GM21526 (cell line): ENCODE measurements around the gene RBM4B.

ENCODE experiments used
- ATAC-seq: cut with Tn5 transposase; IDR thresholded peaks from one replicate; pipeline ENCODE4 v1.9.1; 2021; ENCODE audit warnings: moderate library complexity; ENCODE audit not compliant: unreplicated experiment, low FRiP score

Gene RBM4B

DNA sequence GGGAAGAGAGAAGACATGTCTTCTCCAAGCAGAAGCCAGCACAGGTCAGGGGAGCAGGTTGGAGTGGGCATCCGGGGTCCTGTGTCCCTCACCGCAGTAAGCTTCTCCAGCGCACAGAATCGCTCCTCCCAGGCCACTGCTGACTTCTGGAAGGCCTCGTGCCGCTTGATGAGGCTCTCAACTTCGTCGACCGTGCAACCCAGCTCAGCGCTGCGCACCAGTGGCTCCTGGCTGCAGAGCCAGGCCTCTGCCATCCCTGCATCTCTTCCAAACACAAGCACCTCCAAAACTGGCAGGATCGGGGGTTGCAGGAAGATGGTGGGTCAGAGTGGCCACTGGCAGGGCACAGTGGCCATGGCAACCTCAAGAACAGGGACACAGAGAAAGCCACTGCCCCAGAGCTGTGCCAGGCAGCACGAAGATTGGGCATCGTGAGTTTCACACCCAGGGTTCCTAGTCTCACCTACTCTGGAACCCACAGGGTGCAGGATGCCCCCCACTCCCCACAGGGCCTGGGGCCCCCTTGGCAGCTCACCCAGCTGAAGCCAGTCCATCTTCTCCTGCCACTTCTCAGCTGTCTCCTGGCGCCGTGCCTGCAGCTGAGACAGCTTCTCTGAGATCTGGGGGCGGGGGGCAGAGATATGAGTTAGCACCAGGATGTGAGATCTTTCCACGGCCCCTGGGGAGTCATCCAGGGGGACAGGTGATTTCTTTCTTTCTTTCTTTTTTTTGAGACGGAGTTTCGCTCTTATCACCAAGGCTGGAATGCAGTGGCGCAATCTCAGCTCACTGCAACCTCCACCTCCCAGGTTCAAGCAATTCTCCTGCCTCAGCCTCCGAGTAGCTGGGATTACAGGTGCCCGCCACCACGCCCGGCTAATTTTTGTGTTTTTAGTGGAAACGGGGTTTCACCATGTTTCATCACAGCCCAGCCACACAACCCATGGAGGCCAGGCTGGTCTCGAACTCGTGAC, 11.2 kb upstream of the RBM4B start:
- ATAC-seq: no peak

DNA sequence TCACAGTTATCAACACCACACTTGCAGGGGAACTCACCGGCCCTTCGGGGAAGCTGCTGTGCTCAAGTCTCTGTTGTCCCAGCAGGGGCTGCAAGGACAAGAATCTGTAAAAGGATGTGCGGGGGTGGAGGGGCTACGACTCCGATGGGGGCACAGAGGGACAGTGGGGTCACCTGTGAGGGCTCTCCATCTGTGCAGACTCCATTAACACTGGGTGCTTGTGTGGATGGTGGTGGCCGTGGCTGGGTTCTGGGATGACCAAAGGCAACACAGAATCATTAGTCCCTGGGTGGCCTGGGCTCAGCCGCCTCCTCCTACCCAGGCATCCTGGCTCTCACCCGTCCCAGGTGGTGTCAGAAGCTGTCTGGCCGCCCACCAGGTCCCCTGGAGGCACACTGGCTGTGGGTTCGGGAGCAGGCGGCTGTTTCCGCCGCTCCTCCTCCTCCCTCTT, 10.2 kb upstream of the RBM4B start:
- ATAC-seq: no peak

DNA sequence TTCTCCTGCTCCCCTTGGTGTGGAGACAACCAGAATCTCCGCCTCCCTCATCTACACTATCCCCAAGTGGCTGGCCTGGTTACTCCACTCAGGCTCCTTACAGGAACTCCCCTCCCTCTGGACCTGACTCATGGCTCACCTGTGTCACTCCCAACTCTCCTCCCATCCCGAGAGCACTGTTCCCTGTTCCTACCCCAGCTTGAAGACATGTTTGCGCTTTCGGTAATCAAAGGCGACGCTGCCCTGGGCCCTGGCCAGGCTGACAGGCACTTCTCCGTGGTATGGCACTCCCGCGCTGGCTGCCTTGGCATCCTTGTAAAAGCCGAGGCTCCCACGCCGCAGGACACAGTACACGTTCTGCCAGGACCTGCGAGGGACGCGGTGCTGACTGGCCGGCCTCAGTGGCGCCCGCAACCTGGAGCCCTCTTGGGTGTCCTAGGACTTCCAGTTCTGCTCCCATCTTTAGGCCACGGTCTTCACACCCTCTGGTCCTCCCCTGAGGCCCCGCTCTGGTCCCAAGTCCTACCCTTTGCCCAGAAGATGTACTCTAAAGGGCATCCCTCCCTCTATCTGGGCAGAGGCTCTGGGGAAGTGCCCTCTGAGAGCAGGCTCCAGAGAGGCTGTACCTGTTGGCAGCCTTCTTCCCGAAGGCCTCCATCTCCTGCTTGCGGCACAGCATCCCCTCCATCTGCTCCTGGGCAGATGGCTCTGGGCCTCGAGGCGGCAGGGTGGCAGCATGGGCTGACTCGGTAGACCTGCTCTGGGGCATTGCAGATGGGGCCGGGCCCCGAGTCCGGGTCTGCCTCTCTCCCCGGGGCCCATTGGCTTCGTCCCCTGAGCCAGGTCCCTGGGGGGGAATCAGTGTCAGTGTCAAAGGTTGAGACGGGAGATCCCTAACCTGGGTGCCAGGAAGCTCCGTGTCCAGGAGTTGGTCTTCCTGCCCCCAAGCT, 9.4 kb upstream of the RBM4B start:
- no peak for ATAC-seq

DNA sequence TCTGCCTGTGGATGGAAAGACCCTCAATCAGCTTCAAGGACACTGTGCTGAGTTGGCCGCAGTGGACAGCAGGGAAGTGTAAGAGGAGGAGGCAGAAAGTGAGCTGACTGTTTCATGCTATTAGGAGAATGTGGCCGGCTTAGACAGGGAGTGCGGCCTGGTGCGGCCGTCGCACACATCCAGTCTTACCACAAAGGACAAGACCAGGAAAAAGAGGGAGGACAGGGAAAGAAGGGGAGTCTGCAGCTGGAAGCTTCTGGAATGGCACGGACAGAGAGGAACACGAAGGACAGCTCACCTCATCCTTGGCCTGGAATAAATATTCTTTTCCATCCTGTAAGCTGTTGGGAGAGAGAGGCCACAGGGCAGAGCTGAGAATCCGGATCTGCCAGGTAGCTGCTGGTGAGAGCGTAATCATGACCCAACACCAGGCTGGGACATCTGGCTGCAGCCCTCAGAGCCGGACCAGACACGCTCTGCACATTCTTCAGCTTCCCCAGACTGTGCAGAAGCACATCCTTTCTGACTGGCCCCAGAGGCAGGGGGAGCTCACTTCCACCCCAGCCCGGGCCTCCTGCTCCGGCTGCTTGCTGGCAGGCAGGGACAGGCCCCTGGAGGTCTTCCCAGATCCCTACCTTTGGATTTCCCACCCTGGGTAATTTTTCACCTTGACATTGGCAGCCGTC, 8.6 kb upstream of the RBM4B start:
- ATAC-seq: no peak

DNA sequence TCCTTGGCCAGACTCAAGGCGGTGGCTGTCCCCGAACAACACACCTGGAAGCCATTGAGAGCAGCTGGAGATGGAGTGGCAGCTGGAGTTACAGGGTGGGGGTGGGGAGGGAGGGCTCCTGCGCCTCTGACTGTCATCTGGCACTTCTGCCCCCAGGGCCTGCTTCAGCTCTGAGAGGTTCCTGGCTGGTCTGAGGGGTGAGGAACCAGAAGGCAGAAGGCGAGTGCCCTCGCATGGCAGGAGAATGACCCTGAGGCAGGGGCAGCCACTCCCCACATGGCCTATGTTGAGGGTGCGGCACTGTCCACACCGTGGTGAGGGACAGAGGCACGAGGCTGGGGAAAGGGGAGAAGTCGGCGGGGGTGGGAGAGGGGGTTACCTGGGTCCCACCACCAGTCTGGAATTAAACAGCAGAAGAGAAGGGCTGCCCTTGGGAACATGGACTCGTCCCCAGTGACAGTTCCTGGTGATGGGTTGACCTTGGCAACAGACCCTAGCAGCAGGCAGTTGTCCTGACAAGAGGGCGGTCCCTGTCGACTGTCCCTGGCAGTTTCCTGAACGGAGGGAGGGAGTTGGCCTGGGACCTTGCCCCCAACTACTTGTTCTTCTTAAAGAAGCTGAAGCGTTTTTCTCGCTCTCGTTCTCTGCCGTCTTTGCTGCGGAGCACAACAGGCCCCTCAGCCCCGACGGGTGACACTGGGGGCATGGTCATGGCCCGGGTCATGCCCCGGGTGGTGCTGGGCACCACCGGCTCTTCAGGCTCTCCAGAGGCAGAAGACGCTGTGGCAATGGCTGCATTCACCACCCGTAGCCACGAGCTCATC, 7.8 kb upstream of the RBM4B start:
- ATAC-seq: no peak

DNA sequence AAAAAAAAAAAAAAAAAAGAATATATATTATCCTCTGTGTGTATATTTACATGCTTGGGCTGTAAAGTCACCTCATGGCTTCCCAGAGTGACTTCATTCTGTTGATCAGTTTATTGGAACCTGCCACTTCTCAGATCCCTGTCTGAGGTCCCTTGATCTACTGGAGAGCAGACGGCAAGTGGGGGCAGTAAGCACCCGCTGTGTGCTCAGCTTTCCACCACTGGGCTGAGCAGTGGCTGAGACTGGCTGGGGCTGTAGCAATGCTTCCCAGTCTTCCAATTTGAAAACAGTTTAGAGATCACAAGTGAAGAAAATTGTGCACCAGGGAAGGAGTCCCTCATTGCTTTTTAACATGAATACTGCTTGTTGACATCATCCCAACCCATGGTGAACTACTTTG, 6.9 kb upstream of the RBM4B start:
- no peak for ATAC-seq

DNA sequence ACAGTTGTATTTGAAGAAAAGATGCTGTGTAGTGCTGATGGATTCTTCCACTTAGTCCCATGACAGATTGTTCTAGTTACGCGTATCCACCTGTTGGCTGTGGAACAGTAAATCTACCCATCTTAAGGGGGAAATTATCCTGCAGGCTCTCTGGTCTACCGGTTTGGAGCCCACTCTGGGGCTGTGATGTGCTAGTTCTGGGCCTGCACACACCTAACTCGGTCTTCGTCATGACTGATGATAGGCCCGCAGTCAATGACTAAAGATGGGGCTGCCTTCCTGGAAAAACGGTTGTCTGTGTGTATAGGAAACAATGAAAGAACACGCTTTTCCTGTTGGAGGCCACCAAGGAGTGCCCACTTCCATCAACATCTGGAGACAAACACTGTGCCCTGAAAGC, 6.2 kb upstream of the RBM4B start:
- no peak for ATAC-seq

DNA sequence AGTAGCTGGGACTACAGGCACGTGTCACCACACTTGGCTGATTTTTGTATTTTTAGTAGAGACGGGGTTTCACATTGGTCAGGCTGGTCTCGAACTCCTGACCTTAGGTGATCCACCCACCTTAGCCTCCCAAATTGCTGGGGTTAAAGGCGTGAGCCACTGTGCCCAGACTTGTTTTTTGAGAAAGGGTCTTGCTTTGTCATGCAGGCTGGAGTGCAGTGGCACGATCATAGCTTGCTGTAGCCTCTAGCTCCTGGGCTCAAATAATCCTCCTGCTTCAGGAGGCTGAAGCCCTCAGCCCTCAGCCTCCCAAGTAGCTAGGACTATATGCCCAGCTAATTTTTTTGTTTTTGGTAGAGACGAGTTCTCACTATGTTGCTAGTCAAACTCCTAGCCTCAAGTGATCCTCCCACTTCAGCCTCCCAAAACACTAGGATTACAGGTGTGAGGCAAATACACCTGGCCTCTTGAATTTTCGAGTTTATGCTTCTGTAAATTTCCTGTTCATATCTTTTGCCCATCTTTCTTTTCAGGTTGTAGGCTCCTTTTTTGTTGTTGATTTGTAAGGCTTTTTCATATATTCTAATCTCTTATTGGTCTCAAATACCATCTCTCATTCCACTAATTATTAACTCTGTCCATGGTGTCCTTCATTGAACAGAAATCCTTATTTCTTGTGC, 3.4 kb upstream of the RBM4B start:
- ATAC-seq: no peak

DNA sequence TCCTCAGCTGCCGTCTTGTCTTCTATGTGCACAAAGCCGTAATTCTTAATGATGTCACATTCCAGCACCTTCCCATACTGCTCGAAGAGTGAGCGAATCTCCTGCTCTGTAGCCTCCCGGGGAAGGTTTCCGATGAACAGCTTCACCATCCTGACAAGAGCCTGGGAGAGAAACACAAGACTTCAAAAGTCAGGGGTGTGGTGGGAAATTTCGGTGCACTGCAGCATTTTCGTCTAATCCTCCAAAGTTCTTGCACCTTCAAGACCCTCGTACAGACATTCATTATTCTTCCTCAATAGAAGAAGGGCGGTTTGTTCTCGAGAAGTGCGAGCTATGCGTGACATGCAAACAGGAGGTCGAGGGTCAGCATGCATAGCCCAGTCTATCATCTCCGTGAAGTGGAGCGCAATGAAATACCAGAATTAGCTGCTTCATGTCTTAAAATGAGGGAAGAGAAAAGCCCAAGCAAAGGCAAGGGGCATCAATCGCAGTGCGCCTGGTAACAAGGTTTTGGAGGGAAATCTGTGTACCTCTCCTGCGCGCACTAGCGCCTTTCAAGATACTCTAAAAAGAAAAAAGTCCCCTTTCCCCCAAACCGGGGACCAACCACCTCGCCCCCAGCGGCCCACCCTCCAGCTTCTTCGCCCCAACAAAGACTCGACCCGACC, 622 bp downstream of the RBM4B start:
- ATAC-seq: no peak

DNA sequence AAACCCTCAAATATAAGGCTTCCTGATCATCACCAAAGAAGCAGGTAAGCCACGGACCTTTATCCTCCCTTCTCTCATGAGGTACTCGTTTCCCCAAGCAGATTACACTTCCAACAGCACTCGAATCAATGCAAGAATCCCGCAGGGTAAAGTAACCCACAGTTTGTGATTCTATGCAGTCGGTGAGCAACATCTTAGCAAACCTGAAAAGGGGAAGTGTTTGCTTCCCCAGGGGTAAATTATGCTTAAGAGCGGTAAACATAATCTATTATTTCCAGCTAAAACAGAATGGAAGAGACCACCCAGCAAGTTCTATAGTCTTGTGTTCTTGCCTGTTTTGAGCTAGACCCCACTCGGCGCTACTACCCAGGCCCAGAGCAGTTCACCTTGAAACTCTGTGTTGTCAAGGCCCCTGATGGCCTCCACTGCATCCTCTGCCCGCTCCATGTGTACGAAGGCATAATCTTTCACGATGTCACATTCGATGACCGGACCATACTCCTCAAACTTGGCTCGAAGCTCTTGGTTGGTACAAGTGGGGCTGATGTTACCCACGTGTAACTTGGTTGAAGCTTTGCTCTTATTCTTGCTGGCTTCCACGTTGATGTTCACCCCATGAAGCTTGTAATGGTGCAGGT, 1.3 kb downstream of the RBM4B start:
- ATAC-seq: no peak

DNA sequence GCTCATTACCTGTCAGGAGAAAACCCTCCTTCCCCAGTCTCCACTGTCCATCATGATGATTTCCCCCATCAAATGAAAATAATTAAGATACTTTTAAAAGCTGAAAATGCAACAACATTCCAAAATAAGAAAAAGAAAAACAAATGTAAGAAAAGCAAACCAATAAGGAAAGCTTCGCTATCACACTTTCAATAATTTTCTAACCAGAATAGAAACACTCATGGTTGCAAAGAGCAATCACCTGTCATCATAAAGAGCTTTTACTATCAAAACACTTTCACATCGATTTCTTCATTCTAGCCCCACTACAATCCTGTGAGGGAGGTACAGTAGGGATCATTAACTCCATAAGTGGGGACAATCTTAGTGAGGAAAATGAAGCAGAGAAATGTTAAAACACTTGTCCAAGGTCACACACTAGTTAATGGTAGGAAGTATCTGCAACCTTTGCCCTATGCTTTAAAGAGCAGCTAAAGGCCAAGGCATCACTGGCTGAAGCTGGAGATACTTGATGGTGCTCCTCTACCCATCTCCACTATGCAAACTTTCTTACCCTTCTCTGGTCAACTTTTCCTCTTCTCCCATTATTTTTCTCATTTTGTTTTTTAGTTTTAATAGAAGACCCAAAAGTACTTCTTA, 2.6 kb downstream of the RBM4B start:
- ATAC-seq: no peak

DNA sequence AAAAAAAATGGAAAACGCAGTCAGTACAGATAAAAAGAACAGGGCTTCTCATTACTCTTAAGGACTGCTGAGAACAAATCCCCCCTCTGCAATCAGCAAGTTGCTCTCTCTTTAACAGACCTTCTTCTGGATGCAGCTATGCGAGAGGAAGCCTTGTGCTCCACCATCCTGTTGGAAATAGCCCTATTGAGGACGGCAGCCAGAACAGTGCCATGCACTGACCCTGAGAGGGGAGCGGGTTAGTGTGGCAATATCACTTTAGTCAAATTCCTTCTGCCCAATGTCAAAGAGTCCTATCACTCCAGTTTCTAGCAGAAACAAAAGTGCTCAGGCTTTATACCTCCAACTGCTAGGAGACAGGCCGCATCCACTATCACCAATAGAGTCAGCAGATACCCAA, 6.9 kb downstream of the RBM4B start:
- ATAC-seq: no peak

DNA sequence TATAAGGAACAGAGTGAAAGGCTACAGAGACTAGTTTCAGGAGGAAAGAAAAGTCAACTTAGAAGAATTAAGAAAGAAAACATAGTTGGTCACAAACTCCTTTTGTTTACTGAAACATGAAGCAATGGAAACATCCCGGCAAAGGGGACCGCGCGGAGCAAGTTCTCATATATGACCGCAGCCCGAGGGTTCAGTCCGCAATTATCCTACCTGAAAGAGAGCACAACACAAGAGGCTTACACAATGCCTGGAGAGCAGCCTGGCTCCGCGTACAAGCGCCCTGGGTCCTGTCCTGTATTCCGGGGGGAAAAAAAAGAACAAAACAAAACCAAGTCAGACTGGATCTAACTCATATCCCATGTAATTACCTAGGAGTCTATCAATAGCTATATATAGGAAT, 12.3 kb downstream of the RBM4B start:
- ATAC-seq: no peak

DNA sequence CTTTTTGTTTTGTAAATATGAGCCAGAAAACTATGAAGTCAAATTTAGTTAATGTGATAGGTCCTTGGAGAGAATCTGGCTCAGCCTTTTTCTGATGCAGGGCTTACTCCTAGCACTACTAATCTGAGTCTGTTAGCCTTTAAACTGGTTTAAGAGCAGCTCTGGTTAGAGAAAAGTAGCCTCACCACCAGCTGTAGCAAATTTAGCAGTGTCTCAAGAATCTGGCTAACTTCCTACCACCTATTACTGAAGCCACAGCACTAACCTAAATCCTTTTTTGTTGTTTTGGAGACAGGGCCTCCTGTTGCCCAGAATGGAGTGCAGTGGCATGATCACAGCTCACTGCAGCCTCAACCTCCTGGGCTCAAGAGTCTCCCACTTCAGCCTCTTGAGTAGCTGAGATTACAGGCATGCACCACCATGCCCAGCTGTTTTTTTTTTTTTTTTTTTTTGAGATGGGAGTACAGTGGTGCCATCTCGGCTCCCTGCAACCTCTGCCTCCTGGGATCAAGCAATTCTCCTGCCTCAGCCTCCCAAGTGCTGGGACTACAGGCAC, 13.9 kb downstream of the RBM4B start:
- no peak for ATAC-seq

DNA sequence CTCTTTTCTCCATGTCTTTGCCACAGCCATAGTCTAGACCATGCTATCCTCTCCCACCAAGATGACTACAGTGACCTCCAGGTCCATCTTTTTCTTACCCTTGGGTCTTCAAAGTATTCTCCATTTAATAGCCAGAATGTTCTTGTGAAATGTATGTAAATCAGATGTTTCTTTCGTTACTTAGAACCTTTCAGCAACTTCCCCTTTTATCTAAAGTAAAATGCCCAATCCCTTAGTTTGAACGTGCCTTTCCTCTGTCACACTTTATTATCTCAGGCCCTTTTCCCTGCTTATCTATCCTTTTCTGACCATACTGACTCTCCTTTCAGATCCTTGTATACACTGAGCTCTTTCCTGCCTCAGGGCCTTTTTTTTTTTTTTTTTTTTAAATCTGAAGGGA, 17.9 kb downstream of the RBM4B start:
- no peak for ATAC-seq

DNA sequence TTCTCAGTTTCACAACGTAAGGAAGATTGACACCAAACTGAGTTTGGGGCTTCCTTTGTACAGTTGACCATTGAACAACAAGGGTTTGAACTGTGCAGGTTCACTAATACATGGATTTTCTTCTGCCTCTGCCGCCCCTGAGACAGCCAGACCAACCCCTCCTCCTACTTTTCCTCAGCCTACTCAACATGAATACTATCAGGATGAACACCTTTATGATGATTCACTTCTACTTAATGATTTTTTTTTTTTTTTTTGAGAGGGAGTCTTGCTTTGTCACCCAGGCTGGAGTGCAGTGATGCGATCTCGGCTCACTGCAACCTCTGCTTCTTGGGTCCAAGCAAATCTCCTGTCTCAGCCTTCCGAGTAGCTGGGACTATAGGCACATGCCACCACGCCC, 24.6 kb downstream of the RBM4B start:
- ATAC-seq: no peak

DNA sequence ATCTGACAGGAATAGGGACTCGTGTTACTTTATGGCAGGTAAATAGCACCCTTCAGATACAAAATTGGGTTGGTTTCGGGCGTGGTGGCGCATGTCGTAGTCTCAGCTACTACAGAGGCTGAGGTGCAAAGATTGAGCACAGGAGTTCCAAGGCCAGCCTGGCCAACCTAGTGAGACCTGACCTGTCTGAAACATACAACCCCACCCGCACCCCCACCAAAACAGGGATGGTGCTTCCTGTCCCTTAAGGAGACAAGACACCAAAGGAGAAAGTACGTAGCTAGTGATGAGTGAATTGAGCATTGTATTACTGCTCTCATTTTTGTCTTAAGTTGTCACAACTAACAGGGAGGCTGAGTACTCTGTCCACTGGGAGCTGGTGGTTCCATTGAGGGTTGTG, 25.0 kb downstream of the RBM4B start:
- ATAC-seq: no peak

DNA sequence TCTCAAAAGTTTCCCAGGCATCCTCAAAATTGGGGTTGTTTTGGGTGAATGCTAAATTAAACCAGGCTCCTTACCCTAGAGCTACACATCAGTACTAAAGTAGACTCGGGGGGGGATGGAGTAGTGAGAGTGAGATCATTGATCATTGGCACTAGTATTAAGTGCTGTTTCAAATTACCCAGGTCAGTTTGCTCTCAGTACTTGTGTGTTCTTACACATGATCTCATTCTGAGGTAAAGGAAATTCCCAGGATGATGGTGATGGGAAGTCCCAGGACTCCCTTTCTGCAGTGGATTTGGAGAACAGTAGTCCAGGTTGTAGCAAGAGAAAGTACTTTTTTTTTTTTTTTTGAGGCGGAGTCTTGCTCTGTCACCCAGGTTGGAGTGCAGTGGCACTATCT, 26.7 kb downstream of the RBM4B start:
- ATAC-seq: no peak
